GM12875 (cell line): Measurements from ENCODE around the gene TRAF3.

ENCODE experiments used
- H3K4me3 ChIP-seq: one replicate; pipeline ENCODE4 v1.5.1; 2011; ENCODE audit warnings: low read depth, low read length, control low read depth
- CTCF ChIP-seq: IDR thresholded peaks from 2 replicates; pipeline ENCODE4 v1.5.1; 2011; ENCODE audit warnings: low read depth, mild to moderate bottlenecking, control low read depth, inconsistent platforms, low read length, moderate library complexity, borderline replicate concordance; ENCODE audit not compliant: insufficient read depth

TRAF3 gene

GRCh38 chr14:102732924-102733323, 44.3 kb upstream of the TRAF3 start:
- H3K4me3 ChIP-seq, result no peak overlapping the region
- TF ChIP-seq CTCF, result no peak

GRCh38 chr14:102733326-102733725, 43.9 kb upstream of the TRAF3 start:
- no peak for TF ChIP-seq CTCF
- H3K4me3 ChIP-seq, result no peak overlapping the region

DNA sequence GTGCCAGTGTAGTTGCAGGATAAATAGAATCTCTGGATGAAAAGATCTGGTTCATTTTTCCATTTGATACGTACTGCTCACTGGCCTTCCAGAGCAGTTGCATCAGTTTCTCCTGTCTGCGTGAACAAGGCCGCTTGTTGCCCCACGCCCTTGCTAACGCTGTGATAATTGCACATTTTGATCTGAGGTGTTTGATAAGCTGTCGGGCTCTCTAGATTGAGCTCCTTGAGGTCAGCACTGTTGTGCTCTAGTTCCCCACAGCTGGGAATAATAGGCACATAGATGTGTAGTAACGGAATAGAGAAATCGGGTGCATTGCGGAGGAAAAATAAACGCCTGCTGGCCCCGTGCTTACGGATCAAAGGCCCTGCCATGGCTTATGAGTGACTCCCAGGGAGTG, 42.8 kb upstream of the TRAF3 start:
- no peak overlapping the region for H3K4me3 ChIP-seq
- TF ChIP-seq CTCF, result no peak

- H3K4me3 ChIP-seq, result no peak overlapping the region
- no peak for TF ChIP-seq CTCF
Measured at GRCh38 chr14:102736956-102737355, 40.3 kb upstream of the TRAF3 start.

DNA sequence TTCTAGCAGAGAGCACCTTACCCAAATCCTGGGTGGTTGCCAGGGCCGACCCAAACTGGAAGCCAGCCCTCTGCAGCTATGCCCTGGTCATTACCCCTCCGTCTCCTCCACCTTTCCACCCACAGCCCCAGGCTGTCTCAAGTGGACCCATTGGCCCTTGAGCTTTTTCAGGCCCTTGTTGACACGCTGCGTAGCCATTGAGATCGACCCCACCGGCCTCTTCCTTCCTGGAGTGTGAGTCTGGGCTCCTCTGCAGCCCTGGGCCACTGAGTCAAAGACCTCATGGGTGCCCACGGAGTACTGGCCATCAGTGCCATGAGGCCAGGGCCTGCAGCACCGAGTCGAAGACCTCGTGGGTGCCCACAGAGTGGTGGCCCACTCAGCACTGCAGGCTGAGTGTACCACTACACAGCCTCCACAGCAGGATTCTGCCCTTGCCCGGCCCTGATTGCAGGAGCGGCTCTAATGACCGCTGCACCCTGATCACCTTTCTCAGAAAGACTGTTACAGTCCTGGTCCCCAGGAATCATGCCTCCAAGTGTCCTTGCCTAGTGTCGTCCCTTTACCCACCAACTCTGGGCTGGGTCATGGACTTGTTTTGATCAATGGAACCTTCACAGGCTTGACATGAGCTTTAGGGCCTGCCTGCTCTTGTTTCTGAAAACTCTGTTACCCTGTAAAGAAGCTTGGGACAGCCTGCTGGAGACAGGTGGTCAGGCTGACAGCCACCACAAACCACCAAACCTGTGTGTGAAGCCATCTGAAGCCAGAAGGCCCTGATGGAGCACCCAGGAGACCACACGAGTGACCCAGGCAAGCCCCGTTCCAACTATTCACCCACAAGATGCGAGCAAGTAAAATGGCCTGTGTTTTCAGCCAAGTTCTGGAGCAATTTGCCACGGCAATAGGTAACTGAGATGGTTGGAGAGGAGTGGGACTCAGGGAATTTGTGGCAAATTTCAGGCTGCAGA, 39.6 kb upstream of the TRAF3 start:
- no peak for TF ChIP-seq CTCF
- no peak overlapping the region for H3K4me3 ChIP-seq

DNA sequence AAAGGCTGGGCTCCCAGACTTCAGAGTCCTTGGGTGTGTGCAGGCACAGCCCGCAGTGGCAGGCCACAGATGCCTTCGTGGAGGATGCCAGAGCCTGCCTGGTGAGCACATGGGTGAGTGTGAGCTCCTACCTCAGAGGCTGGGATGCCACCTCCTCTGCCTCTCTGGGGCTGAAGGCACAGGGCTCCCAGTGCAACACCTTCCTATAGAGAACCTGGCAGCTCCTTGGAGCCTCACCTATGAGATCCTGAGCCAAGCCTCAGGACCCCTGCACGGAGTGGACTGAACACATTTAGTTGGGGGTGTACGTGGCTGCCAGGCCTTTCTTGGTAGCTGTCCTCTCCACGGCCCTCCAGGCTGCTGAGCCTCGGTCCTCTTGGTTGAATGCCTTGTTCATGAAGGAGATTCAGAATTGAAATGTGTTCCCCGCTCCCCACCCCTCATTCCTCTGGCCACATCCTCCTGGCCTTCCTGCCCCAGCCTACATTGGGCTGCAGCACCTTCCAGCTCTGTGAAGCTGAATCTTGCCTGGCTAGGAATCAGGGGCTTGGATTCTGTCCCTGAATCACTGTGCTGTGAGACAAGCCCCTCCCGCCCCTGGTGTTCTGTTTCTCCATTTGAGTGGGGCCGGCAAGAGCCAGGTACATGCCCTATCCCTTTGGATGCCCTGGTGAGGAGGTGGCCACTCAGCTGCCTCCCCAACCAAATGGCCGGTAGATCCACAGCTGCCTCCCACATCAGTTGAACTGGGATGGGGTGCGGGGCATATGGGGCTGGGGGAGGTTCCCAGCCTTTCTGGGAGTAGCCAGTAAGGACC, 38.7 kb upstream of the TRAF3 start:
- no peak for TF ChIP-seq CTCF

DNA sequence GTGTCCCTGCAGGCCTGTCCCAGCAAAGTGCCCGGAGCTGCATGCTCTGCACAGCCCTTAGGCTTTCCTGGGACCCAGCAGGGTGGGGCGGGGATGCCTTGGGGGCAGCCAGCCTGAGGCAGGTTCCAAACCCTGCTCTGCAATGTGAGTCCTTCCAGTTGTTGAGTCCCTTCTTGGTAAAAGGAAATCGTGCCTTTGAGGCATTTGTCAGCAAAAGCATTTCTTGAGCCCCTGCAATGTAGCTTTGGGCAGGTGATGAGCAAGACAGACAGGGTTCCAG, 38.1 kb upstream of the TRAF3 start:
- no peak overlapping the region for H3K4me3 ChIP-seq
- no peak for TF ChIP-seq CTCF

More for the DNA sequence above, 38.7 kb upstream of the TRAF3 start:
- H3K4me3 ChIP-seq, result no peak overlapping the region
